Mucosa of rectum (tissue), 2 donors: ENCODE data around the gene MORN1.
"Not testable (repeated sequence)": the region's sequence is repeated elsewhere in the genome, so short reads cannot be mapped to it uniquely, and the experiment has no call there.

ENCODE experiments used
- H3K27ac ChIP-seq, 2 donors: one replicate each; pipeline ENCODE4 v1.7.0; 2013; ENCODE audit warnings: inconsistent platforms in 2 of 2, low read depth in 2 of 2, low read length in 2 of 2
- H3K27me3 ChIP-seq, 2 donors: one replicate each; pipeline ENCODE4 v1.7.0; 2013; ENCODE audit warnings: low read length in 2 of 2; ENCODE audit not compliant: control insufficient read depth in 2 of 2, insufficient read depth in 2 of 2
- H3K36me3 ChIP-seq, 2 donors: one replicate each; pipeline ENCODE4 v1.7.0; 2013; ENCODE audit warnings: low read length in 2 of 2; ENCODE audit not compliant: control insufficient read depth in 2 of 2, insufficient read depth in 2 of 2
- H3K4me1 ChIP-seq, 2 donors: one replicate each; pipeline ENCODE4 v1.7.0; 2013; ENCODE audit warnings: low read length in 2 of 2, mild to moderate bottlenecking in 1 of 2; ENCODE audit not compliant: control insufficient read depth in 2 of 2, insufficient read depth in 2 of 2
- H3K4me3 ChIP-seq, 2 donors: one replicate each; pipeline ENCODE4 v1.7.0; 2013; ENCODE audit warnings: low read length in 2 of 2
- H3K9ac ChIP-seq, 2 donors: one replicate each; pipeline ENCODE4 v1.7.0; 2013; ENCODE audit warnings: low read length in 2 of 2, low read depth in 1 of 2, mild to moderate bottlenecking in 1 of 2
- H3K9me3 ChIP-seq, 2 donors: one replicate each; pipeline ENCODE4 v1.7.0; 2013; ENCODE audit warnings: low read length in 2 of 2; ENCODE audit not compliant: control insufficient read depth in 2 of 2
- donor health status: healthy.
- donor health status: Normal muscosa, but diverticular disease.

The MORN1 gene

DNA sequence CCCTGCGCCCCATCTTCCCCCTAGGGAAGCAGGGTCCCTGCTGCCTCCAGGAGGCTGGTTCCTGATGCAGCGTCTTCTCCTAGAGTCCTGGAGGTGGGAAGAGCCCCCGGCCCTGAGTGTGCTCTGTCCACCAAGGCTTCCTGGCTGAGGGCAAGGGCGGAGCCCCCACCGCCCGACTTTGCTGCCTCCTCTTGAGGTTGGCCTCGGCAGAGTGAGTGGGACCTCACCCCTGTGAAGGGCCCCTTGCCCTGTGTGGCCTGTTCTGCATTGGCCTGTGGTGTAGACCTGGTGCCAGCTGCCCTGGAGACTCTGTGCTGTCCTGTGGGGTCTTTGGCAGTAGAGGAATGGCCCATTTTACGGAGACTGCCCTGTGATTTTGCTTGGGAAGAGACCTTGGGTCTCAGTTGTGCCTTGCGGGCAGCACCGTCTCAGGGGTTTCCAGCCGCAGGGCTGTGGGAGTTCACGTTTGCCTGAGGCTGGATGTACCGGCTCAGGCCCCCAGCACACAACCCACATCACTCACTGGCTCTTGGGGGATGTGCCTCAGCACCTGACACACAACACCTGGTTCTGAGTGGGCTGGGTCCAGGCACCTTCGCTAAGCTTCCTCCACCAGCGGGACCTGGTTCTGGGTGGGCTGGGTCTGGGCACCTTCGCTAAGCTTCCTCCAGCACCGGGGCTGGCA is 89.6 kb downstream of the MORN1 start:
- peak overlapping the region; percentile 79 to 90 for H3K27ac ChIP-seq
- no peak overlapping the region for H3K4me3 ChIP-seq
- H3K9ac ChIP-seq, result no peak overlapping the region

DNA sequence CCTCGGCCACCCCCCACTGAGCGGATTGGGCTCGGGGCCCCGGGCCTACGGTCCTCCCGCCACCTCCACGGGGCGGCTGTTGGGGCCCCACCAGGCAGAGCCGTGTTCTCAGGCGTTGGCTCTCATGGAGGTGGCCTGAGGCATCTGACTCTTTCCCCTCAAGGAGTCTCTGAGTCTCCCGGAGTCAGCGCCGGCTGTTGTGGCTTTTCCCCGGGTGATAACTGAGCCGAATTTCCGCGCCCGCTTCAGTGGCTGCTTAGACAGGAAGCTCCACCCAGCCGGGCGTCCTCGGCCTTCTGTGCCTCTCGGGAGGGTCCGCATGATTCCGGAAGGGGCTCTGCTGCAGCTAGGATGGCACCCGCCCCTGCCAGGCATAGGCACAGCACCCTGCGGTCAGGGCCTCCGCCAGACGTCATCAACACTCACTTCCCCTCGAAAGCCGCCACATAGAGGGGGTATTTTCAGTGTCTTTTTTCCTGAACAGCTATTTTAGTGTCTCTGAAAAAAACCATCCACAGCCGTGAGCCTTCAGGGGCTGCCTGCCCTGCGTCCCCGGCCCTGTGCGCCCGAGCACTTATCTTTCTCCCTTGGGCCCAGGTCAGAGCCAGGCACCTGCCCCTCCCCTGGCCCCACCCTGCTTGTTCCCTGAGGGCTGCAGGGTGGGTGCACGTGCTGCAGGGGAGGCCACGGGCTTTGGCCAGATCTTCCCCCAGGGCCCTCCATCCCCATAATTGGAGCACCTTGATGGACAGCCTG is 90.3 kb downstream of the MORN1 start:
- Histone ChIP-seq H3K36me3 (peaks cover 20 to 25% of the 10 kb centered on the region in 2 donors), H3K9me3 (no peaks in the 10 kb centered on the region), H3K4me3 (peak overlapping the region in 1 of 2 donors; percentile 55), H3K27ac (peak overlapping the region; percentile 79 to 90), H3K4me1 (peaks cover 16 to 22% of the 10 kb centered on the region in 2 donors), H3K27me3 (no peaks in the 10 kb centered on the region), H3K9ac (peak overlapping the region; percentile 60 to 62)

More for the DNA sequence above, 89.6 kb downstream of the MORN1 start:
- H3K9me3 ChIP-seq, result no peaks in the 10 kb centered on the region
- H3K36me3 ChIP-seq, result peaks cover 20 to 27% of the 10 kb centered on the region in 2 donors
- peaks cover 16 to 22% of the 10 kb centered on the region in 2 donors for H3K4me1 ChIP-seq
- H3K27me3 ChIP-seq, result no peaks in the 10 kb centered on the region

DNA sequence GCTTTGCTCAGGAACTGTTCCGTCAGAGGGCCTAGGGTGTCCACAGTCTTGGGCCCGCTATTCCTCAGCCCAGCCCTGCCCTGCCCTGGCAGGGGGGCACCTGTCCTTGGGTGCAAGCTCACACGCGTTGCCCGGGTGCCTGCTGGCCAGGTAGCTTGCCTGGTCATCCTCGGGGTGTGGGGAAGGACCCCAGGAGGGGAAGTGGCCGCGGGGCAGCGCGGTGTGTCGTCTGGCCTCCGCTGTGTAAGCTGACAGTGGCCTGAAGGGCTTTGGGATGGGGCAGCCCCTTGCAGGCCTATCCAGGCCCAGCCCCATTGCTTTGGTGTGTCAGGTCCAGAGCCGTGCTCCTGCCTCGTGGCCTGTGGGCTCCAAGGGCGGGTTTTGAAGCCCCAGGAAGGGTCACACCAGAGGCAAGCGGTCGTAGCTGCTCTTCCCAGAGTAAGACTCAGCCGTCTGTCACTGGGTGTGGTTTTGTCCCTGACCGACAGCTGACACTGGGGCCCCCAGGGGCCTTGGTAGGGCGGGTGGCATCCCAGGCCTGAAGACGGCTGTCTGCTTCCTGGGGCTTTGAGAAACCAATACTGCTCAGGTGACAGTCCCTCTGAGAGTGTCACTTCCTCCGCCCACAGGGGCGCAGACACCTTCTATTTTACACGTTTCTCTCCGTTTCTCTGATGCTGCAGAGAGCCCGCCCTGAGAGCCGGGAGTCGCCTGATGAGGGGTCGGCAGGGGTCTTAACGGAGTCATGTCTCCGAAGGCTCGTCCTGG is 91.2 kb downstream of the MORN1 start:
- Histone ChIP-seq H3K9me3 (no peaks in the 10 kb centered on the region), H3K27ac (peak overlapping the region; percentile 79 to 90), H3K9ac (peak overlapping the region; percentile 60 to 62), H3K27me3 (no peaks in the 10 kb centered on the region), H3K4me1 (peaks cover 16 to 22% of the 10 kb centered on the region in 2 donors), H3K36me3 (peaks cover 16 to 17% of the 10 kb centered on the region in 2 donors), H3K4me3 (peak overlapping the region; percentile 31 to 55)

GRCh38 chr1:2299131-2299627 is 92.2 kb downstream of the MORN1 start:
- Histone ChIP-seq H3K36me3 (peaks cover 7 to 8% of the 10 kb centered on the region in 2 donors), H3K27me3 (no peaks in the 10 kb centered on the region), H3K27ac (peak overlapping the region in 1 of 2 donors; percentile 90), H3K9me3 (no peaks in the 10 kb centered on the region), H3K9ac (no peak overlapping the region), H3K4me3 (no peak overlapping the region), H3K4me1 (peaks cover 20 to 24% of the 10 kb centered on the region in 2 donors)

GRCh38 chr1:2298685-2299084 is 92.7 kb downstream of the MORN1 start:
- Histone ChIP-seq H3K4me3 (no peak overlapping the region), H3K27me3 (no peaks in the 10 kb centered on the region), H3K9me3 (no peaks in the 10 kb centered on the region), H3K4me1 (peaks cover 20 to 24% of the 10 kb centered on the region in 2 donors), H3K27ac (no peak overlapping the region), H3K9ac (peak overlapping the region in 1 of 2 donors; percentile 10), H3K36me3 (peaks cover 3 to 4% of the 10 kb centered on the region in 2 donors)

- H3K27ac ChIP-seq, result no peak overlapping the region
- H3K9me3 ChIP-seq, result no peaks in the 10 kb centered on the region
- no peaks in the 10 kb centered on the region for H3K27me3 ChIP-seq
- H3K4me1 ChIP-seq, result peaks cover 23 to 26% of the 10 kb centered on the region in 2 donors
- no peak overlapping the region for H3K9ac ChIP-seq
- H3K36me3 ChIP-seq, result no peaks in the 10 kb centered on the region
- H3K4me3 ChIP-seq, result no peak overlapping the region
These were observed 93.9 kb downstream of the MORN1 start for GRCh38 chr1:2297246-2298011.

DNA sequence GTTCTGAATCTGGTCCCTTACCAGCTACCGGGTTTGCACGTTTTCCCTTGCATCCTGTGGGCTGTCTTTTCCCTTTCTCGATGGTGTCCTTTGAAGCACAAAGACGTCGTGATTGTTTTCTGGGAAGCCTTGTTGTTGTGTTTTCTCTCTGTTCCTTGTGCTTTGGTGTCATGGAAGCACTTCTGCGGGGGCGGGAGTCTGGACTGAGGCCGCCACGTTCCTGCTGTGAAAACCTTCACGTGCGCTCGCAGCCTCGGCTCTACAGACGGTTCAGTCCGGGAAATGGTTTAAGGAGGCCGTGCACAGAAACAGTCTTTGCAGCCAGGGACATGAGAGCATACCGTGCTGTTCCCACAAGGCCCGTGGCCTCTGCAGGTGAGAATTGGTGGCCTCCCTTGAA is 94.7 kb downstream of the MORN1 start:
- Histone ChIP-seq H3K4me1 (peaks cover 27 to 31% of the 10 kb centered on the region in 2 donors), H3K27ac (no peak overlapping the region), H3K9ac (no peak overlapping the region), H3K27me3 (no peaks in the 10 kb centered on the region), H3K9me3 (no peaks in the 10 kb centered on the region), H3K36me3 (no peaks in the 10 kb centered on the region), H3K4me3 (no peak overlapping the region)

DNA sequence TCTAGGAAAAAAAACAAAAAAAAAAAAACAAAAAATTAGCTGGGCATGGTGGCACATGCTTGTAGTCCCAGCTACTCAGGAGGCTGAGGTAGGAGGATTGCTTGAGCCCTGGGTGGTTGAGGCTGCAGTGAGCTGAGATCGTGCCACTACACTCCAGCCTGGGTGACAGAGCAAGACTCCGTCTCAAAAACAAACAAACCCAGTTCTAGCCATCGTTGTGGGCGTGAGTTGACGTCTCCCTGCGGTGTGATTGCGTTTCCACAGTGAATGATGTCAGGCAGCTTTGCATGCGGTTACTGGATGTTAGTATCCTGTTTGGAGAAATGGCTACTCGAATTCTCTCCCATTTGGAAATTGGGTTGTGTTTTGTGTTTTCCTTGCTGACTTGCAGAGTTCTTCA is 95.1 kb downstream of the MORN1 start:
- H3K4me3 ChIP-seq, H3K27ac ChIP-seq: not testable (repeated sequence)
- peaks cover 28 to 33% of the 10 kb centered on the region in 2 donors for H3K4me1 ChIP-seq

DNA sequence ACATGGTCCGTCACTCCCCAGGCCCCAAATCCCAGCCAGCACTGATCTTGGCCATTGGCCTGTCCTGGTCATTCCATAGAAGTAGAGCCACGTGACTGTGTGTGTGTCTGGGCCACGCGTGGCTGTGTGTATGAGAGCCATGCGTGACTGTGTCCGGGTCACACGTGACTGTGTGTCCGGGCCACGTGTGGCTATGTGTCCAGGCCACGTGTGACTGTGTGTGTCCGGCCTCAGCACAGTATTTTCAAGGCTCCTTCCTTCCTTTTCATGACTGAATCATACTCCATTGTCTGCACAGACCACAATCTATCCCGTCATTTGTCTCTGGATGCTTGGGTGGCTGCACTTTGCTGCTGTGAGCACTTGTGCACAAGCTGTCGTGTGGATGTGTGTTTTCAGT is 95.8 kb downstream of the MORN1 start:
- Histone ChIP-seq H3K9ac (no peak overlapping the region), H3K27ac (no peak overlapping the region), H3K4me1 (peaks cover 30 to 35% of the 10 kb centered on the region in 2 donors), H3K4me3 (no peak overlapping the region), H3K36me3 (no peaks in the 10 kb centered on the region), H3K9me3 (no peaks in the 10 kb centered on the region), H3K27me3 (no peaks in the 10 kb centered on the region)

More for the DNA sequence above, 95.1 kb downstream of the MORN1 start:
- H3K27me3 ChIP-seq, H3K36me3 ChIP-seq, H3K9me3 ChIP-seq, H3K9ac ChIP-seq: not testable (repeated sequence)
